CD4-positive, alpha-beta T cell treated with Interleukin-2 at 100 ng/mL for 4 hours (primary cell): ENCODE data around the gene KCNK3.

ENCODE experiments used
- DNase-seq: peaks from one replicate; pipeline ENCODE4 v3.0.0-alpha.2; 2020; ENCODE audit warnings: low spot score

Gene KCNK3

DNA sequence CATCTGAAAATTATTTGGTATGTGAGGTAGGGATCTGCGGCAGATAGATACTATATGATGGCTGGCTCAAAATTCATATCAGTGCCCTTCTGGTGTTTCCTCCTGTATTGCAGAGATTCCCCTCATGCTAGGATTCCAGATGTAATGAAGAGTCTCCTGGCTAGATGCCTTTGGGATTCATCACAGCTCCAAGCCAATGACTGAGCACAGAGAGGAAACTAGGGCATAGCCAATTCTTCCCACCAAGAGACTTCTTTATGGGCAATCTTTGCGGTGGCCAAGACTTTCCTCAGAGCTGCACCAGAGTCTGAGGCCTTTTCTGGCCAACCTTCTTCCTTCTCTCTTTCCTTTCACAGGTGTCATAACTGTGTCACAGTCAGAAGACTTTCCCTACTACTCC, 25.9 kb upstream of the KCNK3 start:
- DNase-seq, result no peak

DNA sequence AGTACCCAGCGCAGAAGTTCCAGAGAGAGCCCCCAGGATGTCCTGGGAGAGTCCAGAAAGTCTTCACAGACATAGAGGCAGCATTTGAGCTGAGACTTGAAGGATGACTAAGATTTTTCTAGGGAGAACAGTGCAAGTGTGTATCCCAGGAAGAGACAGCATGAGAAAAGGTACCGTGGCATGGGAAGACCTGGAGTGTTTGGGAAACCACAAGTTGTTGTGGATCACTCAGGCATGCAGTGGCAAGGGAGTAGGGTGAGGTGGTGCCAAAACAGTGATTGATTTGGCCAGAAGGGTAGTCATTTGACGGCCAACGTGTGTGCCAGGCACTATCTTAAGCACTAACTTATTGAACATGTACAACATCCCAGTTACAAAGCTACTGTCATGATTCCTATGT, 24.5 kb upstream of the KCNK3 start:
- no peak for DNase-seq

DNA sequence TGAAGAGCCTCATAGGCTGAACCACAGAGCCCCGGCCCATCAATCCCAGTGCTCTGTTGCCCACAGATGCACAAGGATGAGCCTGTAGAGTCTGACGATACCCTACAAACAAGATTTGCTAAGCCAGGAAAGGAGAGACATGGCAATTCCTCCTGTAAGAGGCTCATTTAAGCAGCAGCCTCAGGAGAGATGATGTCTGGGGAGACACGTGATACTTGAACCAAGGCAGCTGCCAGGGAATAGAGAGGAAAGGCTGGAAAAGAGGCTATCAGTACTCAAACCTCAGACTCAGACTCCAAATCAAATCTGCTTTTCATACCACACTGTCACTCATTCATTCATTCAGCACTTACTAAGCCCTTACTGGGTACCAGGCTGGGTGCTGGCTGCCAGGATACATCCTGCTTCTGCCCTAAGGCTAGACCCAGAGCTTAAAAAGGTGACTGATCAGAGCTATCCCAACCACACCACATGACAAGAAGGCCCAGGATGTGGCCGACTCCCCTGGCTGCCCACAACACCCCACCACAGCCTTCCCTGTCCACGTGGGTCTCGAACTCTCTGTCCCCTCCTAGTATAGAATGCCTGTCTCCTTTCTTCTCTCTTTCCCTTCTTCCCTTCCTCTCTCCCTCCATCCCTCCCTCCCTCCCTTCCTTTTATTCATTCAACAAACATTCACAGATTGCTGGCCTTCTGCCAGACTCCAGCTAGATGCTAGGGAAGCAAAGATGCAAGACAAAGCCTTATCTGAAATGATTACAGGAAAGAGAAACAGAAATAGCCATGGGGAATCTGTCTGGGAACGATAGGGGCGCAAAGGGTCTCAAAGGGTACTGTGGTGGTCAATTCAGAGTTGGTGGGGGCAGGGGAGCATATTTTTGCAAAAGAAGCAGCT, 23.4 kb upstream of the KCNK3 start:
- DNase-seq, result no peak

DNA sequence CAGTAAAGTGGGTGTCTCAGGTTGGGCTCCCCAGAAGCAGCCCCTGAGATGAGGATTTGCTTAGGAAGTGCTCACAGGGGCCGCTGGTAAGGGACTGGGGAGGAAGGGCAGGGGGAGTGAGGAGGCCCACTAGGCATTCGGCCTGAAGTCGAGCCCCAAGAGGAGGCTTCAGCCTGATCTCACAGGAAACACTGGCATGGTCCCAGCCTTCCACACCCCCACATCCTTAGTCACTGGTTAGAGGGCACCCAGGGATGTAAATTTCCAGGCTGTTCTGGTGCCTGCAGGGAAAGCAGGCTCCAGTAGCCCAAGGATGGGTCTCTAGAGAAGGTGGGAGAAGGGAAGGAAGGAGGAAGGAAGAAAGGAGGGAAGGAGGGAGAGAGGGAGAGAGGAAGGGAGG, 22.4 kb upstream of the KCNK3 start:
- DNase-seq, result no peak

DNA sequence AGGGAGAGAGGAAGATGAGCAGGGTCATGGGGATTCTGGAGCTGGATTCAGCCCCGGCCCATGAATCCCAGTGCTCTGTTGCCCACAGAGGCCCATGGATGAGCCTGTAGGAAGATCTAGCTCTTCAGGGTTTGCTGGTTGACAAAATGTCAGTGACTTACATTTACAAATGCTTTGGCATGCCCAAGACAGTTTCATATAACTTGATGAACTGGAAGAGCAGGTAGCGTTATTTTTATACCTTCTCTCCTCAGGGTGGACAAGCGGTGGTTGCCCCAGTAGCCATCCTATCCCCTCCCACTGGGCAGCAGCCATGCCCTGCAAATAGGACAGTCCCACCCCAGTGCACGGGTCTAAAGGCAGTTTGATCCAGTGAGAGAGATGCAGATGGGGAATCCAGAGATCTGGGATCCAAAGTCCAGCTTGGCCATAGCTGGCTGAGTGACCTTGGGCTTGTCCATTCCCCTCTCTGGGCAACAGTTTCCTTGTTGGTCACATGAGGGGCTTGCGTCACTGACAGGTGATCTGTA, 21.5 kb upstream of the KCNK3 start:
- DNase-seq, result no peak

DNA sequence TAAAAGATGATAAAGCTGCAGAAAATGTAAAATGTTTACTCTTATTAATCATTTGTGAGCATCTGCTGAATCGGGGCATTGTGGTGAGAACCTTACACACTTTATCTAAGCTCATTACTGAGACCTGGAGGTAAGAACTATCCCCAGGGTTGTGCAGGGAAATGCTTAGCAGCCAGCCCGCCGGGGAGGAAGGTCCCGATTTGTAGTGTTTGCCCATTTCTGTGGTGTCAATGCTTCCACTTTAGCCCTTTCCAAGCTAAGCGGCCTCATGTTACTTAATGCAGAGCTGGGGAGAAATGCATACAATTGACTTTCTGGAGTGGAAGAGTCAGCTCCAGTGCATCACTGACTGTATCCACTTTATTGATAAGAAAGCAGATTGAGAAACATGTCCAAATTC, 20.8 kb upstream of the KCNK3 start:
- DNase-seq, result no peak

DNA sequence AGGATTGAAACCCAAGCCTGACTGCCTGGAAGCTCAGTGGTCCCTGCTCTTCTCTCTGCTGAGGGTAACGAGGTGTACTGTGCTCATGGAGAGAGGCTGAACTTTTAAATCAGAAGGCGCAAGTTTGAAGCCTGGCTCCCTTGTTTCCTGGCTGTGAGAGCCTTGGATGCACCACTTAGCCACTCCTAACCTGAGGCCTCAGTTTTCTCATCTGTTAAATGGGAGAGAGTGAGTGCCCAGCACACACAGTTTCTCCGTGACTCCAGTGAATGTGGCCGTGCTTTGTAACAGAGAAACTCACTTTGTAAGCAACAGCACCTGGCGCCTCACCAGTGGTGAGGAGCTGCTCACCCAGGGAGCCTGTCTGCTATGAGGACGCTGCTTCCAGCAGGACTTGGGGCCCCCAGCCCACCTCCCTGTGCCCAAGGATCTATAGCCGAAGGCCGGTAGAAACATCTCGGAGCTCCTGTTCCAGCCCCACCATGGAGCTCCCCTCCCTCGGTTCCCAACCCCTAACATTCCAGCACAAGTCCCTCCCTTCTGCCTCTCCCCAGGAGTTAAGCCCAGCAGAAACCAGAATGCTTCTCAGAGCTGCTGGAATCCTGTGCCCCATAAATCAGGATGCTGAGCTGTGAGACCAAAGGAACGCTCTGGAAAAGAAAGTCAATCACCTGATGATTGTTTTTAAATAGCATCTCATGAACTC, 20.3 kb upstream of the KCNK3 start:
- no peak for DNase-seq

DNA sequence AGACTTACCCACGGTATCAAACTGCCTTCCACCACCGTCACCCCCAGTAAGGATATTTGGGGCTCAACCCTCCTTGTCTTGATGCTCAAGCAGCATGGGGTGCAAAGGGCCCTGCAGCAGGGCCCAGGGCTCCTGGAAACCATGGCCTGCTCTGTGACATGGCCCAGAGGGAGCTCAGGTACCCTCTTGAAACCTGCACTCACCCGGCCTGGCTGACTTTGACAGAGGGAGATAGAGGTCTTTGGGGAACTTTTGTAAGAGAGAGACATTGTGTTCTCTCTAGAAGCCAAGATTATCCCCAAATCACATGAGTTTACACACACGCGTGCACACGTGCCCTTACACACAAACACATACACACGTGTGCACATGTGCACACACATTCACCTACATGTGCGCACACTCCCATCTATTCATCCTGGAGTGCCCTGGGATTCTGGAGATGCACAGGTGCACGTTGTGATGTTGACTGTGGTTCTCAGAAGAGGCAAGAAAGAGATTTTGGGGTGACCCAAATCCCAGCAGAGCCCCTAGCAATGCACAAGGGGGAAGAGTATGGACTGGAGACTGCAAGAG, 19.6 kb upstream of the KCNK3 start:
- no peak for DNase-seq

DNA sequence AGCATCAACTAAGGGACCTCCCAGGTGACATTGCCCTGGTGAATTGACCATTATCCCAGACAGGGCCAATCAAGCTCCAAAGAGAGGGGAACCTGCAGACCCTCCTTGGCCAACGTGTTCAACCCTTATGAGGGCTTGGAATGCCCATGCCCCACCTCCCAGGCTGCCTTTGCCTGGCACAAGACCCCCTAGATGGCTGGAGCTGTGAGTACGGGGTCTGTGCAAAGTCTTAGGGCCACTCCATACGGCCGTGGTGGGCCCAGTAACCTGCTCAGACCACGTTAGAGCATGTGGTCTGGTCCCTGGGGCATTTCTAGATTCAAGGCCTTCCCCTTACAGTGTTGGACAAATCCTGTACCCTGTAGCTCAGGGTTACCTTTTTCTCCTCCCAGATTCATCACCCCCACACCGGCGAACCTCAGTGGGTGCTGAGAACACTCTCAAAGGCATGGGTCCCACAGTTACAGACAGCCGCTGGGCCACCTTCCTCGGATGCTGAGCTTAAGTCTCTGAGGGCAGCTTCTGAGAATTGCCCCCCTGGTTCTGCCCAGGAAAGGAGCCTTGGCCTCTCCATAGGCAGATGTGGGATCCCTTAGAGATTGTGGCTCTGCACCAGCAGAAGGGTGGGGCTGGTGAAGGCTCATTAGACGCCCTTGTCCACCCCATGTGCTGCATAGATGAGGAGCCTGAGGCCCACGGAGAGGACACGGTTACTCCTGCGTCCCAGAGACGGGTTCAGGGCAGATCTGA, 18.3 kb upstream of the KCNK3 start:
- no peak for DNase-seq

DNA sequence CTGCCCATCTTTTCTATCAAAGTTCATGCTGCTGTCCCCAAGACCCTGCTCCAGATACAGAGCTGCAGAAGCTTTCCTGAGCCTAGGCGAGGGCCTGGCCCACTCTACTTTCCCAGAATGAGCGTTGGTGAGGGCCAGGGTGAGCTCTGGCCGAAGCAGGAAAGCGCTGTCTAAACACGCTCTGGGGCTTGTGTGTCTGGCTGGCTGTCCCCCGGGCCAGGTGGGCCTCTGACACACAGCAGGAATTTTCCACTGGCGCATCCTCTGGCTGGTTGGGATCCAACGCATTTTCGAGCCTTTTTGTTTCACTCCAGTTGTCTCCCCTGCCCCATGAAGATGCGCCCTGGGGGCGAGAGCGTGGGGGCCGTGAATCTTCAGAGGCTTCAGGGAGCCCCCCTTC, 17.8 kb upstream of the KCNK3 start:
- no peak for DNase-seq

DNA sequence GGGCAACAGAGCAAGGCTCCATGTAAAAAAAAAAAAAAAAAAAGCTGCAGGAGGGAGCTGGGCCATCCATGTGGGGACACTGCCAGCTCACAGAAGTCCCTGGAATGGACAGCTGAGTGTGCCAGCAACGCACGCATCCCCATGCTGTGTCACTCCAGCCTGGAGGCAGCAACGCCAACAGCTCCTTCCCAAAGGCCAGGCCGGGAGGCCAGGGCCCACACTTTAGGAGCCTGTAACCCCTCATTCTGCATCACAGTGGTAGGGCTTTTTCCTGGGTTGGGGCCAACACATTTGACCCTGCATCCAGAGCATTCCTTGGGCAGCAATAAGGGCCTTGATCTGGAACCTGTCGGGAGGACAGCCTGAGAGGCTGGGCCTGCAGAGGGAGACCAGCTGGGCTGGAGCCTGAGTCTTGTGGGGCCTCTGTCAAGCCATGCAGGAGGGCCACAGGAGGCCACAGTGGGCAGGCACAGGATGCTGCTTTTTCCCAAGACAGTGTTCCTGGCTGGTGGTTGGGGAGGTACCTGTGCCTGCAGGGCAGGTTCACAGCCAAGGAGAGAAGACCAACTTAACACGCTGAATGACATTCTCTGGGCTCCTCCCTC, 16.8 kb upstream of the KCNK3 start:
- DNase-seq, result no peak

DNA sequence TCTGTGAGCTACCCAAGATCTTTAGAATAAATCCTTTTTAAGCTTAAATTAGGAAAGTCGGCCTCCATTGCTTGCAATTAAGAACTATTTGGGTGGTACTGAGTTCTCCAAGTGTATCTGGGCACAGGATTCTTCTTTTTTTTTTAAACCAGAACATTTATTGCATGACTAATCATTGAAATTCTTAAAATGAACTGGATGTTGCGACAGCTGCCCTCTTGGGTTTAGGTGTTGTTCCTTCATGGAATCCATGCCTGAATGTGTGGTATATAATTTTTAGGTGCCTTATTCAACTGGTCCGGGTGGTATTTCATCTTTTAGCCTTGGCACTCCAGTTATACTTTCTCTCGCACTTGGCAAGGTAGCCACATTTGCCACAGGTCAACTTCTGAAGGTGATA, 14.5 kb upstream of the KCNK3 start:
- DNase-seq, result no peak

DNA sequence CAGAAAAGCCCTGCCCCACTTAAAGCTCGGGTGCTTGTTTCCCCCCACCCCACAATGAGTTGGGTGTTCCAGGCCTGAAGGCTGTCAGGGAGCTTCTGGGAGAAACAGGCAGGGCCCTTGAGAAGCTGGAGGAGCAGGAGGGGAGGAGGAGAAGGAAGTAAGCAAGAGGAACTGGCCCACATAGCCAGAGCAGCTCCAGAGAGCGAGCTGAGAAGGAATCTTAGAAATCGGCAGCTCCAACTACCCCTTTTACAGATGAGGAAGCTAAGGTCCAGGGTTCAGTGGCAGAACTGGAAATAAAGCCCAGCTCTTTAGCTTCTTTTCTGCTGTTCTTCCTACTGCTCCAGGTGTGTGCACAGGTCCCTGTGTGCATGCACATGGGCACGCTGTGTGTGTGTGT, 12.7 kb upstream of the KCNK3 start:
- no peak for DNase-seq

DNA sequence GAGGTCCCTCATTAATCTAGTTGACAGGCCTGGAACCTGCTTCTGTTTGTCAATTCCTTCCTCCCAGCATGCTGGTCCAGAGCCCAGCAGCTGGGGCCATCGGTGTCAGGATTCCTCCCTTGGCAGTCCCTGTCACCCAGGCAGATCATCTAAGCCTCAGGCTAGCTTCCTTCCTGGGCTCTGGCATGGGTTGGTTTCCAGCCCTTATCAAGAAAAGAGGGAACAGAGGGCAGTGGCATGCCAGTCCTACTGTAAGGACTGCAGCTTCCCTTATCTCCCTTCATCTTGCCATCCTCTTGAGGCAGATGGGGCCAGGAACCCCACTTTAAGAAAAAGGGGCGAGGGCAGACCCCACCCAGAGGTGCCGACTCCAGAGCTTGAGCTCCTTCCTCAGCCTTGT, 10.9 kb upstream of the KCNK3 start:
- no peak for DNase-seq

DNA sequence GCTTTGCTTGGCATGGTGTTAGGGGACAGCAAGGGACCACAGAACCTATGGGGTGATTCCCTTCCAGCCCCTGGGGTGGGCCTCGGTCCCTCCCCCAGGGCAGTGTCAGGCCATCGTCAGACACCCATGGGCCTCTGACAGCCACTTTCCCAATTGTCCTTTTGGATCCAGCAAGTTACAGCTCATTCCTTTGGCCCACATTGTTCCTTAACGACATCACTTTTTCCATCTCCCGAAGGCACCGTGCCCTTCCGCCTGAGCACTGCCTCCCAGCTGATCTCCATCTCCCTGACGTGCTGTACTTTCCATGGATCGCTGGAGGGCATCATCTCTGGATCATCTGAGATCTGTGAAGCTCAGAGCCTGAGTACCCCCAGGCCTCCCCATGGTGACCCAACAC, 10.4 kb upstream of the KCNK3 start:
- no peak for DNase-seq

DNA sequence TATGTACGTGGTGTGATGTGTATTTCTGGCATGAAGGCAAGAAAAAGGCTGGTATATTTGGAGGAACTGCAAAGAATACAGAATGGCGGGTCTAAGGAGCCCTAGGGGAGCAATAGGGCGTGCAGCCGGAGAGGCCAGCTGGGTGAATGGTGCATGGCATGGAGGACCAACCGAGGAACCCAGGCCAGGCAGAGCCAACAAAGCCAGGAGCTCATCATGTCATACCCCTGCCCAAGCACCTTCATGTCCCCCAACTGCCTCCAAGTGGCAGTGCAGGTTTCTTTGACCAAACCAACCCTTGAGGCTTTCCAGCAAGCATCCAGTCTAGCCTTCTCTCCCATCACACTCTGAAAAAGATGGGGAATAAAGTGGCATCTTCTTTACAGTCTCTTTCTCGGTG, 8.9 kb upstream of the KCNK3 start:
- no peak for DNase-seq

DNA sequence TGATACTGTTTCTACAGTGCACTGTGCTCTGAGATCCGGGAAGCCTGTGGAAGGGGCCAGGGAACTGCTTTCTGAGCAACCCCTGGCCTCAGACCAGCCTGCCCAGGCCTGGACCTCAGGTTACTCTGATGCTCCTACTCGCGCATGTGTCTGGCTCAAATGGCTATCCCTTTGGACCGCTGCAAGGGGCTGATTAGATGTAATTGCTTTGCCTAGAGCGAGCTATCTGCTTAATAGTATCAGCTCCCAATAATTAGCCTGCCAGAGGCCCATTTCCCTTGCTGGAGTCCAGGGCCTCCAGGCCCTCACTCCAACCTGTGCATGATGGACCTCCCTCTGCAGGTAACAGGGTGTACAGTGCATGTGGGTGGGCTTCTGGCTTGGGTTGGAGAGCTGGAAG, 7.2 kb upstream of the KCNK3 start:
- DNase-seq, result no peak

DNA sequence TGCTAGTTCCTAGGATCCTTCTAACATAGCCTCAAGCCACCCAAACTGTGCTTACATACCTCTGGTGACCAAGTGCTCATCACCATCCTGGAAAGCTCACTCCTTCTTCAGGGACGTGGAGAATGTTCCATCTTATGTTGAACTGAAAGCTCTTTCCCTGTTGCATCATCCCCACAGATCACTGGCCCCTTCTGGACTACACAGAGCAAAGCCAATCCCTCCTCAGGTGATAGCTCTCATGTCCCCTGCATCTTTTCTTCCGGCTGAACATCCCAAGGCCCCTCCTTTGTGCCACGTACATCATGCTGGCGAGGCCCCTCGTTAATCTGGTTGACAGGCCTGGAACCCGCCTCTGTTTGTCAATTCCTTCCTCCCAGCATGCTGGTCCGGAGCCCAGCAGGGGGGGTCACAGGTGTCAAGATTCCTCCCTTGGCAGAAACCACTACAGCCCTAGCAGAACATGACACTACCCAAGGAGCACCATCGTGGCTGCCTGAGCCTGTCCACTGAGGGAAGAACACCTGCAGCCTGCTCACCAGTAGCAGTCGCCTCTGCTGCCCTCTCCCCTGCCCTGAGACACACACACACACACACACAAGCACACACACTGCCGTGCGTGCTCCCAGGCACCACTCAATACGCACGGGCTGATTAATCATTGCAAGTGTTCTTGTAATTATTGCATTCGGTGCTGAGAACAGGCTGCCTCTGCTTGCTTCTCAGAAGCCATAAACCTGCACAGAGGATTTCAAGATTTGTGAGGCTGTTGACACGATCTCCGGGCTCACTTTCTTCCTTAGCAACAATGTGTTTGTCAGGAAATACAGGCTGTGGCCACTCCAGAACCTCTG, 6.3 kb upstream of the KCNK3 start:
- no peak for DNase-seq

DNA sequence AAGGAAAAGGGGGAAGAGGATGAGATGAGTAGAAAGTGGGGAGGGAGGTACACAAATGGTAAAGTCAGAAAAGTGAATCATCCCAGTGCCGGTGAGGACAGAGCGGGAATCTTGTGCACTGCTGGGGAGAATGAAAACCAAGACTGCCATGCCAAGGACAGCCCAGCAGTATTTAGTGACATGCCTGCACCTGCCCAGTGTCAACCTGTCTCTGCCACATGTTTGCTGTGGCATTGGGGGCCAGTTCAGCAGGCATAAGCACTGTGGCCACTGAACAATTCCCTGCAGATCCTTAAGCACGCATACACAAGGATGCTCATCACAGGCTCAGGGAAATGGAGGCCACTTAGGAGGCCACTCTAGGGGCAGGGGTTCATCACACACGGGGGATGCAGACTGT, 5.2 kb upstream of the KCNK3 start:
- no peak for DNase-seq

DNA sequence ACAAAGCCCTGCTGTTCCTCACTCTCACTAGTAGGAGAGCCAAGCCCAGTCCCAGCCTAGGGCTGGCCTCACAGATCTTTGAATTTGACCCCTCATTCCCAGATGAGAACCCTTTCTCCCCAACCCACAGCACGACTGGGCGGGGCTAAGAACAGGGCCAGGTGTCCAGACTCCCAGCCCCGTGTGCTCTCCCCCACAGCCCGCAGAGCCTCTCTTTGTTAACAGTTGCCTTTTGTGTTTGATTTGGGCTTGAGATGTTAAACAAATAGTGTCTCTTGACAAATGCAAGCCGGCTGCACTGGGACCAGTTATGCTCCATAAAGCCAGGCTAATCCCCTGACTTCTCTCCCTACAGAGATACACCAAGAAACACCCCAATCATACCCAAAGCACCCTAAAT, 4.7 kb upstream of the KCNK3 start:
- no peak for DNase-seq

DNA sequence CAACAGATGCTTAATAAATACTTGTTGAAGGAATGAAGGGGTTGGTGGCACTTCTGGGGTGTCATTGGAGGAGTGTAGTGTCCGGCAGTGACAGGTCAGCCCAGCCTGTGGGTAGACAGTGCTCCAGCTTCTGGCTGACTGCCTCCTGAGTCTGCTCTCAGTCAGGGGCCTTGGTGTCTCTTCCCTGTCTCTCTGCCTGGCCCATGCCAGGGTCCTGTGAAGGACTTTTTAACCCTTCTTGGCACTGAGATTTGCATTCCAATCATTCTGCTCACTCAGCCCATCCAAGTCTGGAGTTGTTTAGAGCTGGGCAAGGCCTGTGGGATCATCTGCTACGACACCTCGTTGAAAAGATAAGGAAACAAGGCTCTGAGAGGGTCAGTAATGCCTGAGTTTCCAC, 1.4 kb upstream of the KCNK3 start:
- no peak for DNase-seq
